Measurements from ENCODE around the gene CMSS1.

The CMSS1 gene

DNA sequence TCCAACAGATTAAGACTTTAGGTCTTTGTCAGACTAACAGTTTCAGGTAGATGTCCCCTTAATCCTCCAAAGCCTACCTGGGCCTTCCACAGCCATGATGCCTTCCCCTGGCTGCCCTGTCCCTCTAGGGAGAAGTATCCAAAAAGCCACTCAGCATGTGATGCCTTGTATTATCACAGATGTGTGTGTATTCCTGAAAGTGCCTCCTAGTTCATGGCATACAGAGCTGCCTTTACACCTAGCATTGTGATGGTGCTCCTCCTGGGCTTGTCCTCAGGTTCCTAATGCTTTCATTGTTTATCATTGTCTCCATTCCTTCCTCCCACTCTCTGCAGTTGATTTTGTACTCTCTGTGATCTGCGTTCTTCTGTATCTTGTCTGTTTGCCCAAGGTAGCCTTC, 43.6 kb downstream of the CMSS1 start:
- H3K4me1 ChIP-seq (ENCODE audit: low read length): no peaks in the 10 kb centered on the region
- TF ChIP-seq EZH2phosphoT487 (IDR thresholded peaks at IDR 0.05; ENCODE audit: low read length): no peak
- no peak for TF ChIP-seq EZH2 (optimal IDR thresholded peaks at IDR 0.05; ENCODE audit: low read depth, low read length)
- TF ChIP-seq, protein P1, sequence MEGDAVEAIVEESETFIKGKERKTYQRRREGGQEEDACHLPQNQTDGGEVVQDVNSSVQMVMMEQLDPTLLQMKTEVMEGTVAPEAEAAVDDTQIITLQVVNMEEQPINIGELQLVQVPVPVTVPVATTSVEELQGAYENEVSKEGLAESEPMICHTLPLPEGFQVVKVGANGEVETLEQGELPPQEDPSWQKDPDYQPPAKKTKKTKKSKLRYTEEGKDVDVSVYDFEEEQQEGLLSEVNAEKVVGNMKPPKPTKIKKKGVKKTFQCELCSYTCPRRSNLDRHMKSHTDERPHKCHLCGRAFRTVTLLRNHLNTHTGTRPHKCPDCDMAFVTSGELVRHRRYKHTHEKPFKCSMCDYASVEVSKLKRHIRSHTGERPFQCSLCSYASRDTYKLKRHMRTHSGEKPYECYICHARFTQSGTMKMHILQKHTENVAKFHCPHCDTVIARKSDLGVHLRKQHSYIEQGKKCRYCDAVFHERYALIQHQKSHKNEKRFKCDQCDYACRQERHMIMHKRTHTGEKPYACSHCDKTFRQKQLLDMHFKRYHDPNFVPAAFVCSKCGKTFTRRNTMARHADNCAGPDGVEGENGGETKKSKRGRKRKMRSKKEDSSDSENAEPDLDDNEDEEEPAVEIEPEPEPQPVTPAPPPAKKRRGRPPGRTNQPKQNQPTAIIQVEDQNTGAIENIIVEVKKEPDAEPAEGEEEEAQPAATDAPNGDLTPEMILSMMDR (IDR thresholded peaks at IDR 0.05; ENCODE audit: low read length): no peak
- no peak overlapping the region for H2AFZ ChIP-seq (ENCODE audit: low read length)
- no peak overlapping the region for H3K9ac ChIP-seq (ENCODE audit: low read length)
- H3K27me3 ChIP-seq (replicated peaks; ENCODE audit: insufficient read depth, low read length): no peaks in the 10 kb centered on the region
- no peaks in the 10 kb centered on the region for H3K79me2 ChIP-seq (ENCODE audit: low read length)
- H4K20me1 ChIP-seq (ENCODE audit: insufficient read depth, low read length): no peaks in the 10 kb centered on the region
- no peaks in the 10 kb centered on the region for H3F3A ChIP-seq (ENCODE audit: insufficient read depth, low read length)
- no peak for DNase-seq
- H3K9me2 ChIP-seq (replicated peaks; ENCODE audit: insufficient read depth, low read length): no peaks in the 10 kb centered on the region
- H3K9me3 ChIP-seq (replicated peaks; ENCODE audit: insufficient read depth, low read length): no peaks in the 10 kb centered on the region
- no peak overlapping the region for H3K4me3 ChIP-seq (ENCODE audit: low read length)
- H3K27ac ChIP-seq (ENCODE audit: low read length): no peak overlapping the region
- H3K4me2 ChIP-seq (ENCODE audit: low read depth, low read length): no peak overlapping the region
- H3K36me3 ChIP-seq (replicated peaks; ENCODE audit: insufficient read depth, low read length): no peaks in the 10 kb centered on the region

GRCh38 chr3:99862208-99862607, 44.5 kb downstream of the CMSS1 start:
- no peaks in the 10 kb centered on the region for H3K9me2 ChIP-seq (replicated peaks; ENCODE audit: insufficient read depth, low read length)
- no peak overlapping the region for H3K4me3 ChIP-seq (ENCODE audit: low read length)
- no peaks in the 10 kb centered on the region for H4K20me1 ChIP-seq (ENCODE audit: insufficient read depth, low read length)
- no peaks in the 10 kb centered on the region for H3K4me1 ChIP-seq (ENCODE audit: low read length)
- no peaks in the 10 kb centered on the region for H3K79me2 ChIP-seq (ENCODE audit: low read length)
- H3K27ac ChIP-seq (ENCODE audit: low read length): no peak overlapping the region
- no peaks in the 10 kb centered on the region for H3K36me3 ChIP-seq (replicated peaks; ENCODE audit: insufficient read depth, low read length)
- TF ChIP-seq EZH2 (optimal IDR thresholded peaks at IDR 0.05; ENCODE audit: low read depth, low read length): no peak
- TF ChIP-seq, protein P1 (IDR thresholded peaks at IDR 0.05; ENCODE audit: low read length): no peak
- TF ChIP-seq EZH2phosphoT487 (IDR thresholded peaks at IDR 0.05; ENCODE audit: low read length): no peak
- no peak for DNase-seq
- no peaks in the 10 kb centered on the region for H3F3A ChIP-seq (ENCODE audit: insufficient read depth, low read length)
- no peak overlapping the region for H3K4me2 ChIP-seq (ENCODE audit: low read depth, low read length)
- H3K27me3 ChIP-seq (replicated peaks; ENCODE audit: insufficient read depth, low read length): no peaks in the 10 kb centered on the region
- H3K9me3 ChIP-seq (replicated peaks; ENCODE audit: insufficient read depth, low read length): no peaks in the 10 kb centered on the region
- H2AFZ ChIP-seq (ENCODE audit: low read length): no peak overlapping the region
- no peak overlapping the region for H3K9ac ChIP-seq (ENCODE audit: low read length)

DNA sequence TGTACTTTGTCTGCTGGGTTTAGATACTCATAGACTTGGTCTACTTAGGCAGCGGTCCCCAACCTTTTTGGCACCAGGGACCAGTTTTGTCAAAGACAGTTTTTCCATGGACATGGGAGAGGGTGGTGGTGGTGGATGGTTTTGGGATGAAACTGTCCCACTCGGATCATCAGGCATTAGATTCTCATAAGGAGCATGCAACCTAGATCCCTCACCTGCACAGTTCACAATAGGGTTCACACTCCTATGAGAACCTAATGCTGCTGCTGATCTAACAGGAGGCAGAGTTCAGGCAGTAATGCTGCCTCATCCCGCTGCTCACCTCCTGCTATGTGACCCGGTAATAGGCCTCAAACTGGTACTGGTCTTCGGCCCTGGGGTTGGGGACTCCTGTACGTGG, 45.3 kb downstream of the CMSS1 start:
- H3F3A ChIP-seq (ENCODE audit: insufficient read depth, low read length): no peaks in the 10 kb centered on the region
- no peaks in the 10 kb centered on the region for H3K4me1 ChIP-seq (ENCODE audit: low read length)
- no peaks in the 10 kb centered on the region for H3K9me3 ChIP-seq (replicated peaks; ENCODE audit: insufficient read depth, low read length)
- no peaks in the 10 kb centered on the region for H4K20me1 ChIP-seq (ENCODE audit: insufficient read depth, low read length)
- H2AFZ ChIP-seq (ENCODE audit: low read length): no peak overlapping the region
- DNase-seq: no peak
- no peaks in the 10 kb centered on the region for H3K27me3 ChIP-seq (replicated peaks; ENCODE audit: insufficient read depth, low read length)
- no peaks in the 10 kb centered on the region for H3K36me3 ChIP-seq (replicated peaks; ENCODE audit: insufficient read depth, low read length)
- H3K27ac ChIP-seq (ENCODE audit: low read length): no peak overlapping the region
- no peak overlapping the region for H3K4me3 ChIP-seq (ENCODE audit: low read length)
- H3K79me2 ChIP-seq (ENCODE audit: low read length): no peaks in the 10 kb centered on the region
- no peak overlapping the region for H3K9ac ChIP-seq (ENCODE audit: low read length)
- no peak overlapping the region for H3K4me2 ChIP-seq (ENCODE audit: low read depth, low read length)
- no peaks in the 10 kb centered on the region for H3K9me2 ChIP-seq (replicated peaks; ENCODE audit: insufficient read depth, low read length)
- TF ChIP-seq EZH2 (optimal IDR thresholded peaks at IDR 0.05; ENCODE audit: low read depth, low read length): no peak
- TF ChIP-seq, protein P1 (IDR thresholded peaks at IDR 0.05; ENCODE audit: low read length): no peak

Data from MM.1S (cell line).